ENCODE data around the gene CACNA1F. TPM values are rescaled to one million over a fixed set of nuclear protein-coding genes. Genes with fewer than 3 reads are reported as not detected.

Gene CACNA1F
- total RNA-seq, 1 donor from 2014 or later: under 0.01 TPM

DNA sequence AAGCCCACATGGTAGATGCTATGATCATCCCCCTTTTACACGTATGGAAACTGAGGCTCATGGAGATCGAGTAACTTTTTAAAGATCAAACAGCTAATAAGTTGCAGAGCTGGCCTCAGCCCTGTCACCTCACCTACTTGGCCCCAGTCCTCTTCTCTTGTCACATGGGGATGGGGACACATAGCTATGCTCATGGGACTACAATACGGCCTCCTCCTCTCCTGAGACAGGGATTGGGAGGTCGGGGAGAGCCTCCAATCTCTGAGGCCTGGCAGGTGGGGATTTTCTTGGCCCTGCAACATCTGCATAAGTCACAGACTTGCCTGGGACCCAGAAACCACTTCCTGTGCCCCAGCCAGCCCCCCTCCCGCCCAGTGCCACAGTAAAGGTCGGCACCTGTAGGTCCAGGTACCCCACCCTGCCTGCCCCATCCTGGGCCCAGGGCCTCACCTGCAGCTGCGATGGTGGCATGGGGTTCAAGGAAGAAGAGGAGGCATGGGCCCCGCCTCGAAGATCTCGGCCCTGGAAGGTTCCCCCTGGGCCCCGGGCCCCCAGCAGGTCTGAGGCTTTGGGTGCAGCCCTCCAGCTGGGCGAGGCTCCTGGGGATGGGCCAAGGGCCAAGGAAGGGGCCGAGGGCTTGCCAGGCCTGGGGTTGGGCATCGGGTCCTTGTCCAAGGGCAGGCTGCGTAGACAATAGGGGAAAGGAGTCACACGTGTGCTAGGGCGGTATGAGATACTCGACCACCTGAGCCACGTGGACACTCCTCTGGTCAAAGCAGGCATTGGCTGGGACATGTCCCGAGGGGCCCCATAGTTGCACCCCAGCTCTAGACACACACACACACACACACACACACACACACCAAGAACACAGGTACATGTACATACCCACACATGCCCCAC, 25.0 kb upstream of the CACNA1F start:
- DNase-seq (ENCODE audit: low read depth in 2 of 2): no peak

DNA sequence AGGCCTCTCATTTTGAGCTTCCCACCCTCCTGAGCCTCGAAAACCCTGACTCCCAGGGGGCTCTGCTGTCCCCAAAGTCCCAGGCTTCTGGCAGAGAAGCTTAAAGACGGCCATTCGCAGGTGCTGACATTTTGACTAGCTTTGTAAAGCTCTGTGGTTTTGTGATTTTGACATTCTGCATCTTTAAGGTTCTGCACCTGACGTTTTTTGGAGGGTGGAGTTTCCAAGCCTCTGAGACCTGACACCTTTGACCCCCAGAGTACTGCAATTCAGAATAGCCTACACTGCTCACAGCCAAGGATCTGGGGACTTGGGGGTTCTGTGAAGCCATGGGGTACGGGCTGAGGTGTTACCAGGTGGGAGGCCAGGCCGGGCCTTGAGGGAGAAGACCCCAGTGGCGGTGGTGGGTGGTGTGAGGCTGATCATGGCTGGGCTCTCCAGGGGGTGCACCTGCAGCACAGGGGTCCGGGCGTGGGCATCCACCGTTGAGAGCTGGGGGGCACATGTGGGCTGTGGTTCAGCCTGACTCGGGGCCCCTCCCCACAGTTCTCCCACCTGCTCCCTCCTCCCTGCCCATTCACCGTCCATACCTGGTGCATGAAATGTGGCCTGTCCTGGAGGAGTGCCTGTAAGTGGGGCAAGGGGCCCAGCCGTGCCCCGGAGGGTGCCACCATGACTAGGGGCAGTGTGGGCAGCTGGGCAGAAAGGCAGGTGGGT, 24.1 kb upstream of the CACNA1F start:
- DNase-seq (ENCODE audit: low read depth in 2 of 2): no peak

DNA sequence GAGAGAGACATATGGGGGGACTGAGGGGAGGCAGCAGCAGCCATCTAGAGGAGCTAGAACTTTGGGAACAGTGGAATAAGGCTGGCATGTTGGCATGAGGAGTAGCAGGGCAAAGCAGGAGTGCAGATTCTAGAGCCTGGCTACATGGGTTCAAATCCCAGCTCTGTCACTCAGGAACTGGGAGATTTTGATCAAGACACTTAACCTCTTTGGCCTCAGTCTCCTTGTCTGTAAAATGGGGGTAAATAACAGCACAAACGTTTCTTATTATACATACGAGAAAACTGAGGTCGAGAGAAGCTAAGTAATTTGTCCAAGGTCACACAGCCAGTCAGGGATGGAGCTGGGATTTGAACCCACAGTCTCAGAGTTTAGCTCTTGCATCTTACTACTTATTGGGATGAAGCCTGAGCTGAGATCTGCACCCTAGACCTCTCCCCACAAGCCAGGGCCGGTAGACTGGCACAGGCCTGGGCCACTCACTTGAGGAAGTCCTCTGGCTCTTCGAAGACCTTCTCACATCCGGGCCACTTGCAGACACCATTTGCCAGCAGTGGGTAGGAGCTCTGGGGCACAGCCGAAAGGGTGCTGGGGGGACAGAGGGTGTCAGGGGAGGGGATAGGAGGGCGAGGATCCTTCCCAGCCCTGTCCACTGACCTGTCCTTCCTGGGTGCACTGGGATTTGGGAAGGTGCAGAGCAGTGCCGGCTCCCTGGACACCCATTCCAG, 23.3 kb upstream of the CACNA1F start:
- DNase-seq (ENCODE audit: low read depth in 2 of 2): no peak

DNA sequence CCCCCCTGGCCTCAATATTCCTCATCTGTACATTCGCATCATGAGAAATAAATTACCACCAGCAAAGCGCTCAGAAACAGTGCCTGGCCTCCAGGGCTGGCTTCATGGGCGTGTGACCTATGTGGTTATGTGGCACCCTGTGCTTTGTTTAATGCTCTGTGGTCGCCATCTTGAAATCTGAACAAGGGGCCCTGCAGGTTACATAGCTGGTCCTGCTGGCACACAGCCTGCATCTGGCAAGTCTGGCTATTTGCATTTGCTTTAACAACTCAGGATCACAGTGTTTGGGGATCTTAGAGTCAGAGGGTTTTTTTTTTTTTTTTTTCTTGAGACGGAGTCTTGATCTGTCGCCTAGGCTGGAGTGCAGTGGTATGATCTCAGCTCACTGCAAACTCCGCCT, 21.5 kb upstream of the CACNA1F start:
- DNase-seq (ENCODE audit: low read depth in 2 of 2): no peak

DNA sequence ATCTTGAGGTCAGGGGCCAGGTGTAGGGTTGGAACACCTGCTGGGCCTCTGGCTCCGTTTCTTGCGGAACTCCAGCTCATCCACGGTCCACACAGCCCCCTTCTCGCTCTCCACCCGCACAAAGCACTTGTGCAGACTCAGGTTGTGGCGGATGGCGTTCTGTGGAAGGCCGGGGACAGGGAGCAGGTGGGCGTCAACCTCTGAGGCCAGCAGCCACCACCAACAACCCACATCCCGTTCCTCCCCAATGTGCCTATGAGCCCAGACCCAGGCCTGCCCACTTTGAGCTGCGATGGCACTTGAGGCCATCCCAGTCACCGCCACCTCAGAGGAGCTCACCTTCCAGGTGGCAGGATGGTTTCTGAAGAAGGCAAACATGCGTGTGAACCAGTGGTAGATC, 18.2 kb upstream of the CACNA1F start:
- DNase-seq (ENCODE audit: low read depth in 2 of 2): no peak

DNA sequence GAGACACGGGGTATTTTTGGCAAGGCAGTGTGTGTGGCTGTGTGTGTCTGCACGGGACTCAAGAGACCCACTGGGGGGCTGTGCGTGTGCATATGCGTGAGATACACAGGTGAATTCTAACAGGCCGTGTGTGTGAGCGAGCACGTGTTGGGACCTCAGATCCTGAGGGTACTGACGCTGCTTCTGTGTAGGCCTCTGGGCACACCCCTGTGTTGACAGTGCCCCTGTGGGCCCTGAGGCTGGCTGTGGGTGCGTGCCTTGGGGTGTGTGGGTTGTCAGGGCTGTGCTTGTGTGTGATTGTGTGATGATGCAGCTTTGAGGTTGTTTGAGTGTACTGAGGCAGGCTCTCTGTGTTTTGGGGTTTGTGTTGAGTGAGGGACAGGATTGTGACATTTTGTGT, 17.4 kb upstream of the CACNA1F start:
- DNase-seq (ENCODE audit: low read depth in 2 of 2): no peak

DNA sequence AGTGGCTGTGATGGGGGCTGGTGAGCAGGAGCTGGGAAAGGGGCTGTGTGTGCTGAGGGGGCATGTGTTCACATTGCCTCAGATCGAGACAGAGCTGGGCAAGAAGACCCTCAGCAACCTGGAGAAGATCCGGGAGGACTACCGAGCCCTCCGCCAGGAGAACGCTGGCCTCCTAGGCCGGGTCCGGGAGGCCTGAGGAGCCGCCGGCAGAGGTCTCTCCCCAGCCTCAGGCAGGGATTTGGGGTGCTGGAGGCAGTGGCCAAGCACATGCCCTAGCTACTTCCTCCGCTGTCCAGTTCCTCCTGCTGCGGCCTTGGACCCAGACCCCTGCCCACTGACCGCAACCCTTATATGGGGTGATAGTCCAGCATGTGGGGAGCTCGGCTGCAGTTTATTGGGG, 16.9 kb upstream of the CACNA1F start:
- no peak for DNase-seq (ENCODE audit: low read depth in 2 of 2)

DNA sequence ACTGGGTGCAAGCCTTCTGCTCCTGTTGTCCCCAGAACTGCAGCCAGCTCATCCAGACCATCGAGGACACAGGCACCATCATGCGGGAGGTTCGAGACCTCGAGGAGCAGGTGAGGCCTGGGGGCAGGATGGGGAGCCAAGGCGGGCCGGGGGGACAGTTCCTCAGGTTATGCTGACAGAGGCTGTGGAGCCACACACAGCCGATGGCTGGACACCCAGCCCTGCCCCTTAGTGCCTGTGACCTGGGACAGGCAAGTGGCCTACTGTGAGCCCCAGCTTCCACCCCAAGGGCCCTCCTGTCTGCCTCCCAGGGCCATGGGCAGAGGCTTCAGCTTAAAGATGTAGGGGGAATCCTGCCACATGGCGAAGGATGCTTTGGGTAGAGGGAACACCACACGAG, 16.5 kb upstream of the CACNA1F start:
- no peak for DNase-seq (ENCODE audit: low read depth in 2 of 2)

DNA sequence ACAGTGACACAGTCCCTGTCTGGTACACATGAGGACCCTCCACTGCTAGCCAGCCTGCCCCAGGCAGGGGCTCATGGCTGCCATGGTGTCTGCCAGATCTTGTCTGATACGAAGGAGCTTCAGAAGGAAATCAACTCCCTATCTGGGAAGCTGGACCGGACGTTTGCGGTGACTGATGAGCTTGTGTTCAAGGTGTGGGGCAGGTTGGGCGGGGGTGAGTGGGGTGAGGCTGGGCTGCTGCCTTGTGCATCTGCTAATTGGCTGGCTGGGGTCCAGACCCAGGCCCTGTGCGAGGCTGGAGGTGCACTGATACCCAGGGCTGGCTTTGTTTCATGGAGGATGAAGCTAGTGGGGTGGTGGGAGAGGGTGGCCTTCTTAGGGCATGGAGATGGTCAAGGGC, 15.9 kb upstream of the CACNA1F start:
- no peak for DNase-seq (ENCODE audit: low read depth in 2 of 2)

DNA sequence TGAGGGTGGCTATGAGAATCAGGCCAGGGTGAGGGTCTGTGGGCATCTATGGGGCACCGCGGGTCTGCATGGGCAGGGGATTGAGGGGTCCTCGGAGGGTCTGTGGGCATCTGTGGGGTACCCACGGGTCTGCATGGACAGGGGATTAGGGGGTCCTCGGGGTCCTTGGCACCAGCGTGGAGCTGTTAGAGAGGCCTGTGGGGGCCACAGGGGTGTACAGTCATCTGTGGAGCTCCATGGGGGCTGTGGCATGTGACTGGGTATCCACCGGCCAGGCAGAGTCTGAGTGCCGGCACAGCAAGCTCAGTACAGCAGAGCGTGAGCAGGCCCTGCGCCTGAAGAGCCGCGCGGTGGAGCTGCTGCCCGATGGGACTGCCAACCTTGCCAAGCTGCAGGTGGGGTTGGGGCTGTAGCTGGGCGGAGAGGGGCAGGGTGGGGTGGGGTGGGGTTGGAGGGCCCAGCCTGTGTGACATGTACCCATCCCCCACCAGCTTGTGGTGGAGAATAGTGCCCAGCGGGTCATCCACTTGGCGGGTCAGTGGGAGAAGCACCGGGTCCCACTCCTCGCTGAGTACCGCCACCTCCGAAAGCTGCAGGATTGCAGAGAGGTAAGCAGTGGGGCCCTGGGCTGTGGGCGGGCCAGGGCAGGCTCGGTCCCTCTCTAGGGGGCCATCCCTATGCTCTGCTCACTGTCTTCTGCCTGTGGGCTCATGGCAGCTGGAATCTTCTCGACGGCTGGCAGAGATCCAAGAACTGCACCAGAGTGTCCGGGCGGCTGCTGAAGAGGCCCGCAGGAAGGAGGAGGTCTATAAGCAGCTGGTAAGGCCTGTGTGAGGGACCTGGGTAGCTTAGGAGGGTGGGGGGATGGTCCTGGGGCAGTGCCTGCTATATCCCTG, 15.0 kb upstream of the CACNA1F start:
- DNase-seq (ENCODE audit: low read depth in 2 of 2): no peak

DNA sequence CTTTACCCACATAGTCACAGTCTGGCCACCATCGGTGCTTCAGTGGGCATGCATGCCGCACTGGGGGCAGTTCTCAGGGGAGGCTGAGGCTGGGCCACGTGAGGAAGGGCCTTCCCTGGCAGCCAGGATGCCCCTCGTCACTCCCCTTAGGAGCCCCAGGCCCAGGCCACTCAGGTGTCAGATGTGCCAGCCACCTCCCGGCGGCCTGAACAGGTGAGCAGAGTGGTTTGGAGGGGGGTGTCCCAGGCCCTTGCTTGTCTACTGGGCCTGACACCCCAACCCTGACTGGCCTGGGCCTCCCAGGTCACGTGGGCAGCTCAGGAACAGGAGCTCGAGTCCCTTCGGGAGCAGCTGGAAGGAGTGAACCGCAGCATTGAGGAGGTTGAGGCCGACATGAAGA, 14.2 kb upstream of the CACNA1F start:
- DNase-seq (ENCODE audit: low read depth in 2 of 2): no peak

DNA sequence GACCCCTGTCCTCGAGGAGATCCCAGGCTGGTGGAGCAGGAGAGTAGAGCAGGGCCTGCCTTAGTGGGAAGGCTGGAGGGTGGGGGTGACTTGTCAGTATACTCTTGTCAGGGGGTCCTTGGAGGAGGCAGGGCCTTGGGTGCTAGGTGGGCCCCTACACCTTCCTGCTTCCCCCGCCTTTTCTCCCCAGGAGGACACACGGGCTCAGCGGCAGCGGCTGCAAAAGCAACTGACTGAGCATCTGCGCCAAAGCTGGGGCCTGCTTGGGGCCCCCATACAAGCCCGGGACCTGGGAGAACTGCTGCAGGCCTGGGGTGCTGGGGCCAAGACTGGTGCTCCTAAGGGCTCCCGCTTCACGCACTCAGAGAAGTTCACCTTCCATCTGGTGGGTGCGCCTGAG, 13.4 kb upstream of the CACNA1F start:
- DNase-seq (ENCODE audit: low read depth in 2 of 2): no peak

DNA sequence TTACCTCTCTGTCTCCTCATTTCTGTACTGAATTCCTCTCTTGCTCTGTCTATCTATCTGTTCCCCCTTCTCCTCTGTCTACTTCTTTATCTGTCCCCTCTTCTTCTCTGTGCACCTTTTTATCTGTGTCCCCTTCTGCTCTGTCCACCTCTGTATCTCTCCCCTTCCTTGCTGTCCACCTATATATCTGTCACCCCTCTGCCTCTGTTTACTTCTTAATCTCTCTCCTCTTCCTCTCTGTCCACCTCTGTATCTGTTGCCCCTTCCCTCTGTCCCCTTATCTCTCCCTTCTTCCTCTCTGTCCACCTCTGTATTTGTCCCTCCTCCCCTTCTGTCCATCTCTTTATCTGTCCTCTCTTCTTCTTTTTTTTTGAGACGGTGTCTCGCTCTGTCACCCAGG, 11.1 kb upstream of the CACNA1F start:
- DNase-seq (ENCODE audit: low read depth in 2 of 2): no peak

DNA sequence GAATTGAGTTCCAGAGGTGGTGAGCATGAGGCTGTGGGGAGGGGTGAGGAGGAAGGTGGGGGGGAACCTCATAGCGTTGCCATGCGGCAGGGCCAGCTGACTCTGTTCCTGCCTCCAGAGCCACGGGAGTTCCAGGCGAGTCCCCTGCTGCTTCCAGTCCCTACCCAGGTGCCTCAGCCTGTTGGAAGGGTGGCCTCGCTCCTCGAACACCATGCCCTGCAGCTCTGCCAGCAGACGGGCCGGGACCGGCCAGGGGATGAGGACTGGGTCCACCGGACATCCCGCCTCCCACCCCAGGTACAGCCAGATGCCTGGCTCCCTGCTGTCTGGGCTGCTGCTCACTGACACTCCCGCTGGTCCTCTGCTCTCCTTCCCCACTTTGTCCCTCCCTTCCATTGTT, 10.0 kb upstream of the CACNA1F start:
- no peak for DNase-seq (ENCODE audit: low read depth in 2 of 2)

DNA sequence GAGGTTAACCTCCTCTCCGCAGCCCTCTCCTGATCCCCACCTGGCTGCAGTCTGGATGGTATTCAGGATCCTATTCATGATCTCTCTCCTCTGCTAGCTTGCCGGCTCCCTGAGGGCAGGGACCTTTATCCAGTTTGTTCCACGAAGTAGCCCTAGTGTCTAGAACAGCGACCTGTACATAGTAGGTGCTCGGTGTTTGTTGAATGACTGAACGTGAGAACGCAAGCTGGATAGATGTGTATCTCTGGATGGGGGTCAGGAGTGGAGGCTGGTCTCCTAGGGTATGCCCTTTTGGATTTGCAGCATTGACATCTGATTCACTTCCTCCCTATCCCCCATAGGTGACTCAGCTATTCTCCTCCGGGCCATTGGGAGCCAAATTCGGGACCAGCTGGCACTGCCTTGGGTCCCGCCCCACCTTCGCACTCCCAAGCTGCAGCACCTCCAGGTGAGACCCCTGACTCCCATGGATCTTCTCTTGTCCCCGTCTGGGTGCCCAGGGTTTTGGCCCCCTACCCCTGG, 9.5 kb upstream of the CACNA1F start:
- DNase-seq (ENCODE audit: low read depth in 2 of 2): peak in 1 of 2 donors; percentile 8

DNA sequence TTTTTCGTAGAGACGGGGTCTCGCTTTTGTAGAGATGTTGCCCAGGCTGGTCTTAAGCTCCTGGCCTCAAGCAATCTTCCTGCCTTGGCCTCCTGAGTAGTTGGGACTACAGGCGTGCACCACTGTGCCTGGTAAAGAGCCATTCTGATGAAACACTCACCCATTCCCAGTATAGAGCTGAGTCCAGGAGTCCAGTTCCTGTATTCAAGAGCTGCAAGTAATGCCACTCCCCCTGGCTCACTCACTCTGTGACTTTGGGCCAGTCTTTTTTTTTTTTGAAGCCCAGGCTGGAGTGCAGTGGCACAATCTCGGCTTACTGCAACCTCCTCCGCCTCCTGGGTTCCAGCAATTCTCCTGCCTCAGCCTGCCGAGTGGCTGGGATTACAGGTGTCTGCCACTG, 5.6 kb upstream of the CACNA1F start:
- DNase-seq (ENCODE audit: low read depth in 2 of 2): no peak

DNA sequence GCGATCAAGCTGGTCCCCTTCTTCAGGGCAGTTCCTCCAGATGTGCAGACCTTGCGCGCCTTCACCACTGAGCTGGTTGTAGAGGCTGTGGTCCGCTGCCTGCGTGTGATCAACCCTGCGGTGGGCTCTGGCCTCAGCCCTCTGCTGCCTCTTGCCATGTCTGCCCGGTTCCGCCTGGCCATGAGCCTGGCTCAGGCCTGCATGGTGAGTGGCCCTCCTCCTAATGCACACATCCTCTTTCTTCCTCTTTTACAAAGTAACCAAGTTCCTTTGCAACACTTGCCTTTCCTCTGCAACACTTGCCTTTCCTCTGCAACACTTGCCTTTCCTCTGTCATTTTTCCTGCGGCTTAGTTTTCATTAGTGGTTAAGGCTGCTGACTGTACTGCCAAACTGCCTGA, 3.9 kb upstream of the CACNA1F start:
- no peak for DNase-seq (ENCODE audit: low read depth in 2 of 2)

DNA sequence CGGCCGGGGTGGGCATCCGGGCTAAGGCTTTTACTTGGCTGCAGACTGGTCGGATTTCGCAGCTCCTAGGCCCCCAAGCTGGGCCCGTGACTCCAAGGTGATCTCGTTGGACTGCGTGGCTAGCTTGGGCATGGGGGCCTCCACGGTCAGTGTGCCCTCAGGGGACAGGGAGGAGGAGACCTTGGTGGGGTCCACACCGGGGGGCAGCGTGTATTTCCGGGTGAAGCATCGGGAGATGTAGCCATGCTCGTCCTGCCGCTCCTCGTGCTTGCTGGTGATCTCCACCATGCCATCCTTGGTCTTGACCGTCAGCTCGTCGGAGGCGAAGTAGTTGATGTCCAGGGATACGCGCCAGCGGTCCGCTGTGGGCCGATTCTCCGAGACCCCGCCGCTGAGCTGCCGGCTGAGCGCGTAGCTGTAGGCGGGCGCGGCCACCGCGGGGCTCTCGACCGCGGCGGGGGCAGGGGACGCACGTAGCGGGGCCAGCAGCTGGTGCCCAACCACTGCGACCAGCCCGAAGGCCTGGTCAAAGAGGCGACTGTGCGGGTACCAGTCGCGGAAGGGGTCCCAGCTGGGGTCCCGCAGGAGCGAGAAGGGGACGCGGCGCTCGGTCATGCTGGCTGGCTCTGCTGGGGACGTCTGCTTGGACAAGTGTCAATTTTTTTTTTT, 881 bp upstream of the CACNA1F start:
- no peak for DNase-seq (ENCODE audit: low read depth in 2 of 2)

DNA sequence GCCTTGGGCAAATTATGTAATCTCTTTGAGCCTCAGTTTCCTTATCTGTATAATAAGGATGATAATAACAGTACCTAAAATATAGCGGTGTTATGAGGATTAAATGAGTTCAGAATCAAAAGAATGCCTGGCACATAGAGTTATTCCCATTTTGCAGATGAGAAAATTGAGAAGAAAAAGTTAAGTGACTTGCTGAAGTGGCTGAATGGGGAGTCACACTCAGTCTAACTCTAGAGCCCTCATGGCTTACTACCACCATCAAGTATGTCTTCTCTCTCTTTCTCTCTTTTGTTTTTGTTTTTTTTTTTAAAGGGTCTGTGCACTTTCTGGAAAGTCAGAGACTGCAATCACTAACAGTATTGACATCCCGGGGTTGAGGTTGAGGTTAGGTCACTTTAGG, 615 bp downstream of the CACNA1F start:
- no peak for DNase-seq (ENCODE audit: low read depth in 2 of 2)

DNA sequence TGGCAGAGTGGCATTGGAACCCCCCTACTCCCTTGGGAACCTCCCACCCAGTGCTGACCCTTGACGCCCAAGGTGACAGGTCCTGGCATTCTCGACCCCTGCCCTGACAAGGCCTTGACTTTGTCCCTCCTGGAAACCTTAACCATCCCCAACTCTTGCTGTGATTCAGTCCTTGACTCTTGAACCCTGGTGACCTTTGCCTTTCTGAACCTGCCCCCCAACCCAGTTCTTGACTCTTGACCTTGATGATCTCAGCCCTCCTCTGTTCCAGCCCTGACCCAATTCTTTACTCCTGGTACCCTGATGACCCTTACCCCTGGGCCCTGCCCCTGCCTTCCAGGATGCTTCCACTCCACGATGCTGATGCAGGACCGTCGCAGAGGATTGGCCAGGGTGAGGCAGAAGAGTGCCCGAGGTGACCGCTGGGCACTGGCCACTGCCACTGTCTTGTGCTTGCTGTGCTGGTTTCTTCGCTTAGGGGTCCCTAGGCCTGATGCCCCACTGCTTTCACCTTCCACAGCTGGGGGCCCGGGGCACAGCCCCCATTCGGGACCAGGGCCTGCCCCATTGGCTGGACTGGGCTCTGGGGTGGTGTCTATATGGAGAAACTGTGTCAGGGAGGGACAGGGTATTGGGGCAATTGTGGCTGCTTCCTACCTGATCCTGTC, 1.7 kb downstream of the CACNA1F start:
- no peak for DNase-seq (ENCODE audit: low read depth in 2 of 2)
